Body of pancreas (tissue), 4 donors: ENCODE results near the gene TMEM225B.

ENCODE experiments used
- POLR2A ChIP-seq, 3 donors: fragments of 450-650 bp; IDR thresholded peaks; one replicate each; pipeline ENCODE4 v1.6.1; 2016; ENCODE audit warnings: antibody characterized with exemption in 3 of 3, mild to moderate bottlenecking in 2 of 3
- TF ChIP-seq, protein P1 (sequence below), 7 experiments: fragments of 450-650 bp in 4 of 7; fragments of 200-600 bp in 3 of 7; sonication (generic) in 3 of 7; IDR thresholded peaks; one replicate each; pipeline ENCODE4 v1.5.1; 2016 to 2019; ENCODE audit warnings: antibody characterized with exemption in 7 of 7

DNA sequence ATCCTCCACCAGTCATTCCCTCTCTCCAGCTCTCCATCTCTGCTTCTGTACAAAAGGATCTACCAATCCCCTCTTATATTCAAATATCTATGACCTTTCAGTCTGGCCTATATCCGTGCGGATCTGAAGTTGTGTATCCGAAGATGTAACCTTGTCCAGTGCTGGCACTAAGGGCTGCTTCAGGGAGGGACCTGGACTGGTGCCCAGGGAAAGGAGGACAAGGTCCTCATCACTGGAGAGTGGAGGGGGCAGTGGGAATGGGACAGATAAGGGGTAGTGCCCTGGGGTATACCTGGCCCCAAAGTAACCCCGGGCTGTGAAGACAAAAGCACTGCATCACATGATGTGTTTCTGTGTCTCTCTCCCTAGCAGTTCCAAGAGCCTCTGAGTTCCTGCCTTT lies 1.8 kb downstream of the TMEM225B start:
- no peak for TF ChIP-seq POLR2A (IDR thresholded peaks at IDR 0.05)
- TF ChIP-seq, protein P1, sequence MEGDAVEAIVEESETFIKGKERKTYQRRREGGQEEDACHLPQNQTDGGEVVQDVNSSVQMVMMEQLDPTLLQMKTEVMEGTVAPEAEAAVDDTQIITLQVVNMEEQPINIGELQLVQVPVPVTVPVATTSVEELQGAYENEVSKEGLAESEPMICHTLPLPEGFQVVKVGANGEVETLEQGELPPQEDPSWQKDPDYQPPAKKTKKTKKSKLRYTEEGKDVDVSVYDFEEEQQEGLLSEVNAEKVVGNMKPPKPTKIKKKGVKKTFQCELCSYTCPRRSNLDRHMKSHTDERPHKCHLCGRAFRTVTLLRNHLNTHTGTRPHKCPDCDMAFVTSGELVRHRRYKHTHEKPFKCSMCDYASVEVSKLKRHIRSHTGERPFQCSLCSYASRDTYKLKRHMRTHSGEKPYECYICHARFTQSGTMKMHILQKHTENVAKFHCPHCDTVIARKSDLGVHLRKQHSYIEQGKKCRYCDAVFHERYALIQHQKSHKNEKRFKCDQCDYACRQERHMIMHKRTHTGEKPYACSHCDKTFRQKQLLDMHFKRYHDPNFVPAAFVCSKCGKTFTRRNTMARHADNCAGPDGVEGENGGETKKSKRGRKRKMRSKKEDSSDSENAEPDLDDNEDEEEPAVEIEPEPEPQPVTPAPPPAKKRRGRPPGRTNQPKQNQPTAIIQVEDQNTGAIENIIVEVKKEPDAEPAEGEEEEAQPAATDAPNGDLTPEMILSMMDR (IDR thresholded peaks at IDR 0.05) = no peak
